Skin of body (tissue), 2 donors: ENCODE results near the gene PRKCH. TPM values are rescaled to one million over a fixed set of nuclear protein-coding genes. Genes with fewer than 3 reads are reported as not detected.
"Not testable (repeated sequence)": the region's sequence is repeated elsewhere in the genome, so short reads cannot be mapped to it uniquely, and the experiment has no call there.

ENCODE experiments used
- DNase-seq: peaks from one replicate; lab custom pipeline; 2025; lab: John Stamatoyannopoulos, UW
- total RNA-seq: library from RNA; depleted of rRNA; stranded (reverse); fragments of >200 nt; gene quantifications from one replicate; pipeline ENCODE4 v1.2.3, GENCODE V29; 2014

The PRKCH gene
- total RNA-seq, 1 donor from 2014 or later, result 50.0 TPM

GRCh38 chr14:61388976-61389576 lies 67.7 kb downstream of the PRKCH start:
- DNase-seq, result no peak

DNA sequence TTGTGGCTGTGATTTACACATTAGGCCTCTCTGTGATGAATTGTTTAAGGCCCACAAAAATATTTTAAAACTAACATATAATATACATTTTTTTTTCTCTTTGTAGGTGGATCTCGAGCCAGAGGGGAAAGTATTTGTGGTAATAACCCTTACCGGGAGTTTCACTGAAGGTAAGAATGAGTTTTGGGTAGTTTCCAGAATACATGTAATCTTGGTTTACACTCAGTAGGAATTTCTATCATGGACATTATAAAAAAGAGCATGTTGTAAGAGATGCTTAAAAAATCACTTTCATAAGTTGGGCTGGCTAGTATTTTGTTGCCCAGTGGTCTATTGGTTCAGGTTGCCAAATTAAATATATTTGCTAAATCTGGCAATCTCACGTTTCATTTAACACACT lies 69.7 kb downstream of the PRKCH start:
- DNase-seq, result no peak

GRCh38 chr14:61392297-61392696 lies 70.9 kb downstream of the PRKCH start:
- no peak for DNase-seq

DNA sequence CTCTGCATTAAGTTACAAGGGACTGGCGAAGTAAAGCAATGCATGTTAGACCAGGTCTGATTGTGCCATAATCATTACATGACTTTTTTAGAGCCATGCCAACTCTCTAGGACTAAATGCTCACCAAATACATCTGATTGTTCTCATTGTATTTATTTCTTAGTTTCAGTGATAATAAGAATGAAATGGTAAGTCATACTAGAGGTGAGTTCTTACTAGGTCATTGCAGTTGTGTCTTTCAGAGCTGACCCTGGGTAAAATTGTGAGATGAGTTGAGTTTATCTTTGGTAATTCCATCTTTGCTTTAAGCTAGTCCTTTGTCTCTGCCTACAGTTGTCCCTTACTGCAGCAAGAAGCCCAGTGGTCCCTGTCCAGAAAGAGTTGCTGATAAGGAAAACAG lies 73.2 kb downstream of the PRKCH start:
- DNase-seq, result no peak

DNA sequence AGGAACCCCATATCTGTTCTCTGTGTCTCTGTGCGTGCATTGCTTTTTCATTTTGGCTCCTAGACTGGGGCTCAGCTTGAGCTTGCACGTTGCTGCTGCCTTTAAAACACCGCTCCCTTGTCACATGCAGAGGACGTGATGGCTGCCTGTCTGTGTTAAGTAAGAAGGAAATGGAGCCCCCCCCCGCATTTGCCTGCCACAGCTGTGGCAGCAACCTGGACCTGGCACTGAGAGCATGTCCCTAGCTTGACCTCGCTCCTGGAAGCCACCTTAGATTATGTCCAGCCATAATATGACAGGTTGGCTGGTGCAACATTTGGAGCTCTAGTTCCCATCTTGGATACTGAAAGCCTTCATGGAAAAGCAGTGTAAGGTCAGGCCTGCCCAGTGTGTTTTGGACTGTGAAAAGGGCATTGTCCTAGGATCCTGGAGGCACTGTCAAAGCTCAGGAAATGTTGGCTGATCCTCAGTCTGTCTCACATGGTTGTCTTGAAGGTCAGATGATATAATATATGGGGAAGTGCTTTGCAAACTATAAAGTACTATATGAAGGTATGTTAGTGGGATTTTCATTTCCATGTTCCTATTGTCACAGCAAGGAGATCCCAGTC lies 73.8 kb downstream of the PRKCH start:
- no peak for DNase-seq

GRCh38 chr14:61396279-61396678 lies 74.9 kb downstream of the PRKCH start:
- no peak for DNase-seq

DNA sequence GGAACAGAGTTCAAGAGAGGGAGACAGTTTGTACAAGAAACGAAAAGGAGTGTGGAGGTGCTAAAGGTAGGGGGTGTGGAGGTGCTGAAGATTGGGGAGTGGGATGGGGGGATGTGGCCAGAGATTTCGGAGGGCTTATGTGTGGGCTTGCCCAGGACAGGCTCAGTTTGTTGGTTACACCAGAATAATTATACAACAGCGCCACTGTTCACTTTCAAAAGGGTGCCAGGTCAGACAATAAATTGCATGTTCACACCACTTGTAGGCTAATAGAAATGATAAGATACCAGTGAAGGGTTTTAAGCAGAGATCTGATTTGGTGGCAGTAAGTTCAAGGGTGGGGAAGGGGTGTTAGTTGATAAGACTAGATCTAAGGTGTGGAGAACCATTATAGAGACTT lies 75.3 kb downstream of the PRKCH start:
- no peak for DNase-seq

GRCh38 chr14:61397615-61398014 lies 76.2 kb downstream of the PRKCH start:
- no peak for DNase-seq

- no peak for DNase-seq
These were observed 76.8 kb downstream of the PRKCH start for GRCh38 chr14:61398221-61398620.

GRCh38 chr14:61399365-61399764 lies 78.0 kb downstream of the PRKCH start:
- DNase-seq, result no peak

DNA sequence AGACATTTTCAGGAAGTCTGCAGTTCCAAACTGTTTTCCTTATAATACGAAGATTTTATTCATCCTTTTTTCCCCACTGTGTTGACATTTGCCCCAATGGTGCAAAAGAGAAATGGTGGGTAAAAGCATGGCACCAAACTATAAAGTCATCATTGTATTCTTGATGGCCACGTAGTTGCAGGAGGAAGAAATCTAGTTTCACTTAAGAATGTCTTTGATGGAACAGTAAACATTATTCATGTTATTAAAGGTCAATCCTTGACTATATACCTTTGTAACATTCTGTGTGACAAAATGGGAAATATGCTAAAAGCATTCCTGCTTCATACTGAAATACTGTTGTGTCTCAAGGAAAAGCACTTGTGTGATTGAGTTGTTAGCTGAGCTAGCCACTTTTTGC lies 80.1 kb downstream of the PRKCH start:
- no peak for DNase-seq

DNA sequence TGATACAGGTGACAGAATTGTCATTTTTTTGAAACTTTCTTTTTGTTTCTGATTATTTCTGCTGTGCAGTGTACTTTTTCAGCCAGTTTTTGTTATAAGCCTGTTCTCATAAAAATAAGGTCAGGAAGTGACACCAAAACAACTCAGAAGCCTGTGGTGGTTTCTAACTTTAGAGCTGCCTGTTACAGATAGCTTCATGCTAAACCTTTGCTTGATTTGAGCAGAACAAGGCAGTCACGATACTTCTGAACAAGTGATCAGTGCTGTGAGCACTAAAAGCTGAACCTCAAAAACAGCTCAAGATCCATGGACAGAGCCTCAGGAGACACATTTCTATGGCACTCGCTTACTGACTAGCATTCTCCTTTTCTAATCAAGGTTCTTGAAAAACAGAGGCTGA lies 82.0 kb downstream of the PRKCH start:
- no peak for DNase-seq

- DNase-seq, result no peak
These were observed 83.3 kb downstream of the PRKCH start for GRCh38 chr14:61404637-61405036.

DNA sequence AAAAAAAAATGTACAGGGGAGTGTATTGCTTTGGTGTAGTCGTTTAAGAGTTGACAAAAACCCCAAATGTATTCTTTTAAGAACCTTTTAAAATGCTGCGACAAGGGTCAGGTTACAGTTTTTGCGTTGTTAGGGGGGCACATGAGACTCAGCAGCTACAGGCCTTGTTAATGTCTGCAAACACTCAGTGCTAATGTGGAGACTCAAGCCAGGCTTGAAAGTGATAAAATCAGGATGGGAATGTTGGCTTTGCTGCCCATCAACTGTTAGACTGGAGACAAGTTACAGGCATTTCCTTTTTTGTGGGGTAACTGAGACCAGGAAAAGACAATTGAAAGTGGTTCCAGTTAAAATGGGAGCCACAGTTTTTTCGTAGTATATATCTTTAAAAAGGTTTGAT lies 84.8 kb downstream of the PRKCH start:
- no peak for DNase-seq

DNA sequence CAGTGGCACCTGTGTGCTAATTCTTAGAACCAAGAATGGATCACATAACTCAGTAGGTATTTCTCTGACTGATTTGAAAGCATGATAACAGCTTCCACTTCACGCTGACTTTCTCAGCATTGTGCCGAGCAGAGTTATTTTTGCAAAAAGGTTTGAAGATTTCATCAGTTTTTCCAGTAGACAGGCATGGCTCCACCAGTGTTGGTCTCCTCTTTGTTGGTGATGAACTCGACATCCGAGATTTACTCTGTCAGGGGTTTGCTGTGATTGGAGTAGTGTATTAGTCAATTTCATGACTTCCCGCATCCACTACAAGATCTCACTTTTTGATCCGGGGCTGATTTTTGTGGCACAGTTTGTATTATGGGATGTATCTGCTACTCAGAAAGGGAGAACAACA lies 85.3 kb downstream of the PRKCH start:
- no peak for DNase-seq

DNA sequence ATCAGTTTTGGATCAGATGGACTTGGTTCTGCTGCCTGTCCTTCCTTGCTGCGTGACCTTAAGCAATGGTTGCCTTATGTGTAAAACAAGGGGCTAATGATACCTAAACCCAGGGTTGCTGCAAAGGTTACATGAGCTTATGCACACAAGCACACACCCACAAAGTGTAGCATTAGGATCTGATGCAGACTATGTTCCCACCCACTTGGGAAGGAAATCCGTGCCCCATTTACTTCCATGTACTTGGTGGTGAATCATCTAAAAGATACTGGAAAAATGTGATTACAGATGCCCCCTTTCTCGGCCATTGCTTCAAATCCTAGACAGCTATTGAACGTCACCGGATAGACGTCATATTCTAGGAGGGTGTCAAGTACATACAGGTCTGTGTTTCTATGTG lies 87.1 kb downstream of the PRKCH start:
- DNase-seq, result no peak

DNA sequence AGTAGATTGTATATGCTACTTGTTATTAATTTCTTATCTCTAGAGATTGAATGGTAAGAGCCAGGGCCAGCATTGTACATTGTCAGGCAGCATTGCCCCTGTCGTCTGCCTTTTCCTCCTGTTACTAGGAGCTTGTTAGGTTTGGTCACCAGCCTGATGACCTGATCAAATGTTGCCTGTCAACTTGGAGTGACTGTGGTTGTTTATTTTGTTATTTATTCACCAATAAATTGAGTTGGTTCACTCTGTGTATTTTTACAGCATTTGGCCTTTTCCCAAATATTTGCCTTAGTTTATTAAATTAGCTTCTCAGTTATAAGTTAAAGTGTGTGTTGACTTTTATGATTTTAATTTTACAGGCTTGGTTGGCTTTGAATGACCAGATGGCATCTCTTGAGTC lies 88.4 kb downstream of the PRKCH start:
- DNase-seq, result no peak

DNA sequence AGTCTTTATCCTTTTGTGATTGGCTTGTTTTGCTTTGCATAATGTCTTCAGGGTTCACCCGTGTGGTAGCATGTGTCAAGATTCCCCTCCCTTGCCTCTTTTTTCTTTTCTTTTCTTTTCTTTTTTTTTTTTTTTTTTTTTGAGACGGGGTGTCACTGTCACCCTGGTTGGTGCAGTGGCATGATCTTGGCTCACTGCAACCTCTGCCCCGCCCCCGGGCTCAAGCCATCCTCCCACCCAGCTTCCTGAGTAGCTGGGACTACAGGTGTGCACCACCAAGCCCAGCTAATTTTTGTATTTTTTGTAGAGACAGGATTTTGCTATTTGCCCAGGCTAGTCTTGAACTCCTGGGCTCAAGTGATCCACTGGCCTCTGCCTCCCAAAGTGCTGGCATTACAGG lies 94.6 kb downstream of the PRKCH start:
- DNase-seq, result not testable (repeated sequence)

DNA sequence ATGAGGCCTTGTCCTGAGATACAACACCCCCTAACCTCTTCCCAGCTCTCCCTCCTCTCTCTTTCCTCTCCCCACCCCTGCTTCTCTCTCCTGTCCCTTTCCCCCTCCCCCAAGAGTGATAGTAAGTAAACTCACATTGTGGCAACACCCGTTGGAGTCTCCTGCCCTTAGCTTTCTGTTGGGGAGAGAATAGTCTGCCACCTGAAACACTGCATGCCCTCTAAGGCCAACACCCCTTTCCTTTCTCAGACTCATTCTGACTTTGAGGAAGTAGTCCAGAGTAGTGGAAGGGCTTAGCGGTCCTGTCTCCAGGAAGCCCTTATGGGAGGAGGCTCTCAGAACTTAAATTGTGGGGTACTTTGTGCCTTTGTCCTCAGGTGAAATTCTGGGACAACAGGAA lies 95.2 kb downstream of the PRKCH start:
- no peak for DNase-seq

GRCh38 chr14:61417141-61417540 lies 95.8 kb downstream of the PRKCH start:
- DNase-seq, result no peak

GRCh38 chr14:61417883-61418455 lies 96.6 kb downstream of the PRKCH start:
- no peak for DNase-seq

DNA sequence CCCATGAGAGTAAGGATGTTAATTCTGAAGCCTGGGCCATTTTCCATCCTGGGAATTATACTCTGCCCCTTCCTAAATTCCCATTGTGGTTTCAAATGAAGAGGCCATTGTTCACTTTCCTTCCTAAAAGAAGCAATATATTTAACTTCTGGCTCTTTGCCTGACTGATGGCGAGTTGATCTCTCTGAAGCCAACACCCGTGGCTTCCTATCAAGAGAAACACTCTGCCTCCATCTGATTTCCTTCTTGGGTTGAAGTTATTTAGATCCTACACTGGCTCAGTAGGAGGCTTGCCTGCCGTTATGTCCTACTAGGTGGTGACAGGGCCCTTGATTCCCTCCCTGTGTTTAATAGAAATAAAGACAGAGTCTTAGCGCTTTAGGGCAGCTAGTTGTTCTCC lies 97.4 kb downstream of the PRKCH start:
- no peak for DNase-seq

GRCh38 chr14:61419201-61419600 lies 97.8 kb downstream of the PRKCH start:
- no peak for DNase-seq
